ENCODE data around the gene BSCL2. TPM values are rescaled to one million over a fixed set of nuclear protein-coding genes. Genes with fewer than 3 reads are reported as not detected.

The BSCL2 gene
- total and polyA plus RNA-seq, 2 of the 13 experiments (the other 11 are each of a cell fraction or from before 2014, with no cell fraction given) = 19.5 to 21.1 TPM

DNA sequence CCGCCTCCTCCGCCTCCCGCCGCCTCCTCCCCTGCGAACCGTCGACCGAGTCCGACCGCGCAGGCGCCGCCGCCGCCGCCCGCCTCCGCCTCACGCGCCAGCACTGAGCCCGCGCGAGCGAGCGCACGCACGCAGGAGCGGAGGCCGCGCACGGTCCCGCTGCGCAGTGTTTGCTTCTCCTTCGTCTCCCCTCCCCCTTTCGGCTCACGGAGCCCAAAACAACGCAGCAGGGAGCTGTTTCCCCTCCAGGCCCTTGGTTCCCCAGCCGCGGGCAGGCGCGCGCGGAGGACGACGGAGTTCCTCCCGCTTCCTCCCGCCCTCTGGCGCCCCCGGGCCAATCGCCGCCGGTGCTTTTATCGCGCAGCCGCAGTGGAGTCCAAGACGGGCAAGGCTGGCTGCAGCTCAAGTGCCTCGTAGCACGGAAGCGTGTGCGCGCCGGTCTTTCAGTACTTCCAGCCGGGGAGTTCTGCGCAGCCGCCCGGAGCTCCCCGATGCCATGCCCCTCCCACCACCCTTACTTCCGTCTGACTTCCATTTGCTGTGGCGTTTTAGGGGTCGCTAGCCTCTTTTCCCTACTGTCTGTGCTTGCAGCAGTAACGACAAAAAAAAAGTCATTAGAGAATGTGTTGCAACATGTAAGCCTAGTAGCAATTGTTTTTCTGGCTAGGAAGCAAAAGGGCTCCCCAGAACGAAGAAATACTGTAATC is 20.1 kb upstream of the BSCL2 start, which contains the start of gene HNRNPUL2 (continued):
- TF ChIP-seq ZNF672 (CRISPR knock-in tag; IDR thresholded peaks at IDR 0.05) (no peak), ZFP91 (CRISPR knock-in tag; IDR thresholded peaks at IDR 0.05; ENCODE audit: borderline replicate concordance) (no peak; the same call in 1 of the 2 replicates), DMAP1 (CRISPR knock-in tag; IDR thresholded peaks at IDR 0.05) (peak; percentile 94), SOX13 (IDR thresholded peaks at IDR 0.05) (no peak), SOX13 (CRISPR knock-in tag; conservative IDR thresholded peaks at IDR 0.05 in 1 of 2, IDR thresholded peaks at IDR 0.05 in 1 of 2) (peak in 1 of 2 experiments; percentile 39; a peak in 1 of 4 replicates), SALL2 (CRISPR knock-in tag; IDR thresholded peaks at IDR 0.05) (peak; percentile 99), KDM1A (CRISPR knock-in tag; IDR thresholded peaks at IDR 0.05) (0 out of 2 replicates have a peak, but pooled peaks have one; percentile 37), ZNF746 (CRISPR knock-in tag; IDR thresholded peaks at IDR 0.05) (no peak; the same call in 1 of the 2 replicates), TCF7L2 (IDR thresholded peaks at IDR 0.05; ENCODE audit: low read depth, low read length) (no peak)

DNA sequence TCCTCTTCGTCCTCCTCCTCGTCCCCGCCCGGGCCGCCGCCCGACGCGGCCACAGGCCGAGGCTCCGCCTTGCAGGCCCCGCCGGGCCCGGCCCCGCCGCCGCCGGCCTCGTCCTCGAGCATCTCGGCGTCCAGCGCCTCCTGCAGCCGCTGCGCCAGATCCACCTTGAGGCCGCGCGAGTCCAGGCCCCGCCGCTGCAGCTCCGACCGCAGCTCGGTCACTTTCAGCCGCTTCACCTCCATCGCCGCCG is 19.6 kb upstream of the BSCL2 start:
- peaks cover 68% of the 10 kb centered on the region for H3K79me2 ChIP-seq (ENCODE audit: insufficient read depth, low read length)
- peak overlapping the region; percentile 95 for H3K9ac ChIP-seq (ENCODE audit: insufficient read depth, low read depth, low read length)
- POLR2A ChIA-PET = interaction anchor here (0.6 to 5.7 kb wide), 36 partner anchors 11 to 324 kb away, joined by 3 to 129 read pairs (median 10); partner anchors contain the start of genes AHNAK, B3GAT3, BSCL2 and C11orf98
- ATAC-seq (no peak), FAIRE-seq (no peak), DNase-seq (ENCODE audit: low spot score) (no peak)
- in situ Hi-C loops (cut with HindIII; ENCODE audit: extremely low pct_ligation_motif_present, low pct_unique_long_range_greater_than_20kb) = no loop called here
- peak overlapping the region; percentile 99 for H3K27ac ChIP-seq (ENCODE audit: extremely low read length, insufficient read depth, low read length)
- H3K4me3 ChIP-seq (replicated peaks in 1 of 3; ENCODE audit: insufficient read depth in 1 of 3, low read depth in 2 of 3, low read length in 3 of 3) = peak overlapping the region; percentile 85 to 94 (median 91)
- peaks cover 2 to 29% of the 10 kb centered on the region in 2 experiments for H3K36me3 ChIP-seq (replicated peaks in 1 of 2; ENCODE audit: control insufficient read depth in 1 of 2, insufficient read depth in 2 of 2, low read length in 2 of 2)
- CTCF ChIA-PET (ENCODE audit: low intra/inter-chr PET ratio, low total read pairs) = no interaction called here
- H4K20me1 ChIP-seq (ENCODE audit: insufficient read depth, low read length) = peaks cover 30% of the 10 kb centered on the region
- no peaks in the 10 kb centered on the region for H3K9me3 ChIP-seq (ENCODE audit: low read length)
- no peak overlapping the region for H2AFZ ChIP-seq (ENCODE audit: low read length)
- intact Hi-C loops (cut with micrococcal nuclease; ENCODE audit: unreplicated experiment) = loop anchor here (5.0 kb wide), 1 partner anchor 115 kb away; no protein-coding TSS in a partner anchor
- under 1% methylated on average over 23 of the region's 37 CpGs for WGBS (ENCODE audit: low lambda C conversion rate)
- H3K4me2 ChIP-seq (ENCODE audit: low read depth, low read length) = peak overlapping the region; percentile 85
- H3K27me3 ChIP-seq (ENCODE audit: control insufficient read depth in 1 of 2, insufficient read depth in 2 of 2, low read length in 2 of 2) = peaks cover 0 to 3% of the 10 kb centered on the region in 2 experiments; a peak in 1 of 5 replicates
- BruUV-seq (replicated peaks) = no TSS peak
- peaks cover 49% of the 10 kb centered on the region for H3K4me1 ChIP-seq (ENCODE audit: insufficient read depth, low read length)
- TF ChIP-seq ZNF296 (CRISPR knock-in tag; conservative IDR thresholded peaks at IDR 0.05) = 0 out of 2 replicates have a peak, but pooled peaks have one; percentile 12
- TF ChIP-seq, protein P1, sequence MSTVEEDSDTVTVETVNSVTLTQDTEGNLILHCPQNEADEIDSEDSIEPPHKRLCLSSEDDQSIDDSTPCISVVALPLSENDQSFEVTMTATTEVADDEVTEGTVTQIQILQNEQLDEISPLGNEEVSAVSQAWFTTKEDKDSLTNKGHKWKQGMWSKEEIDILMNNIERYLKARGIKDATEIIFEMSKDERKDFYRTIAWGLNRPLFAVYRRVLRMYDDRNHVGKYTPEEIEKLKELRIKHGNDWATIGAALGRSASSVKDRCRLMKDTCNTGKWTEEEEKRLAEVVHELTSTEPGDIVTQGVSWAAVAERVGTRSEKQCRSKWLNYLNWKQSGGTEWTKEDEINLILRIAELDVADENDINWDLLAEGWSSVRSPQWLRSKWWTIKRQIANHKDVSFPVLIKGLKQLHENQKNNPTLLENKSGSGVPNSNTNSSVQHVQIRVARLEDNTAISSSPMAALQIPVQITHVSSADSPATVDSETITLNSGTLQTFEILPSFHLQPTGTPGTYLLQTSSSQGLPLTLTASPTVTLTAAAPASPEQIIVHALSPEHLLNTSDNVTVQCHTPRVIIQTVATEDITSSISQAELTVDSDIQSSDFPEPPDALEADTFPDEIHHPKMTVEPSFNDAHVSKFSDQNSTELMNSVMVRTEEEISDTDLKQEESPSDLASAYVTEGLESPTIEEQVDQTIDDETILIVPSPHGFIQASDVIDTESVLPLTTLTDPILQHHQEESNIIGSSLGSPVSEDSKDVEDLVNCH (CRISPR knock-in tag; IDR thresholded peaks at IDR 0.05) = peak; percentile 19; the same call in 1 of the 2 replicates
- no peak for TF ChIP-seq TAF15 (IDR thresholded peaks at IDR 0.05; ENCODE audit: low read depth, low read length, poor library complexity, severe bottlenecking)
- TF ChIP-seq GLI4 (CRISPR knock-in tag; IDR thresholded peaks at IDR 0.05; ENCODE audit: borderline replicate concordance) = peak; percentile 25; the same call in 1 of the 2 replicates
- TF ChIP-seq ZNF777 (CRISPR knock-in tag; IDR thresholded peaks at IDR 0.05) = peak; percentile 41; the same call in 1 of the 2 replicates
- no peak for TF ChIP-seq ZKSCAN5 (CRISPR knock-in tag; IDR thresholded peaks at IDR 0.05)
- TF ChIP-seq ZSCAN29 (CRISPR knock-in tag; conservative IDR thresholded peaks at IDR 0.05) = no peak
- TF ChIP-seq SRSF9 (IDR thresholded peaks at IDR 0.05; ENCODE audit: borderline replicate concordance, insufficient read depth, low read depth, low read length, poor library complexity, severe bottlenecking) = no peak
- TF ChIP-seq NONO (IDR thresholded peaks at IDR 0.05) = no peak
- no peak for TF ChIP-seq NONO (CRISPR knock-in tag; conservative IDR thresholded peaks at IDR 0.05)
- TF ChIP-seq YY1 (IDR thresholded peaks at IDR 0.05; ENCODE audit: insufficient read depth, insufficient replicate concordance, low read depth, low read length) = peak; percentile 31

Measured in HepG2 (cell line).